Glutamatergic neuron (in vitro differentiated cells): ENCODE results near the gene CDH11. TPM values are rescaled to one million over a fixed set of nuclear protein-coding genes. Genes with fewer than 3 reads are reported as not detected.

Source experiments
- DNase-seq: peaks from one replicate; pipeline ENCODE4 v3.0.0; 2022
- H3K27ac Mint-ChIP-seq: one replicate; pipeline ENCODE4 v1.8.0; 2020; ENCODE audit warnings: mild to moderate bottlenecking, mixed read lengths, inconsistent platforms; ENCODE audit not compliant: unreplicated experiment
- H3K27me3 Mint-ChIP-seq: one replicate; pipeline ENCODE4 v1.8.0; 2020; ENCODE audit warnings: mild to moderate bottlenecking, moderate library complexity, mixed read lengths, inconsistent platforms; ENCODE audit not compliant: unreplicated experiment
- H3K36me3 Mint-ChIP-seq: one replicate; pipeline ENCODE4 v1.8.0; 2020; ENCODE audit warnings: mild to moderate bottlenecking, mixed read lengths, inconsistent platforms; ENCODE audit not compliant: unreplicated experiment
- H3K4me1 Mint-ChIP-seq: one replicate; pipeline ENCODE4 v1.8.0; 2020; ENCODE audit warnings: mild to moderate bottlenecking, low read depth, mixed read lengths, inconsistent platforms; ENCODE audit not compliant: unreplicated experiment
- H3K4me3 Mint-ChIP-seq: one replicate; pipeline ENCODE4 v1.8.0; 2020; ENCODE audit warnings: mild to moderate bottlenecking, mixed read lengths, inconsistent platforms; ENCODE audit not compliant: unreplicated experiment
- H3K9me3 Mint-ChIP-seq: one replicate; pipeline ENCODE4 v1.8.0; 2020; ENCODE audit warnings: mild to moderate bottlenecking, moderate library complexity, mixed read lengths, inconsistent platforms; ENCODE audit not compliant: unreplicated experiment
- total RNA-seq: library from RNA; stranded (reverse); fragmentation: NEBNext Ultra II Directional; extraction: Animal tissue kit (Norgen Biotek cat#: 25700); gene quantifications from one replicate; pipeline ENCODE4 v1.2.1, GENCODE V29; 2021; ENCODE audit not compliant: unreplicated experiment
- TF ChIP-seq, protein P1 (sequence below): fragments of 200-600 bp; sonication (generic); IDR thresholded peaks from one replicate; pipeline ENCODE4 v1.5.0; 2021; ENCODE audit not compliant: partially characterized antibody, unreplicated experiment

CDH11 gene
- total RNA-seq, 1 donor from 2014 or later, result 2.6 TPM

- H3K9me3 Mint-ChIP-seq, result no peaks in the 10 kb centered on the region
- H3K27me3 Mint-ChIP-seq, result no peaks in the 10 kb centered on the region
- no peaks in the 10 kb centered on the region for H3K4me1 Mint-ChIP-seq
- TF ChIP-seq, protein P1, sequence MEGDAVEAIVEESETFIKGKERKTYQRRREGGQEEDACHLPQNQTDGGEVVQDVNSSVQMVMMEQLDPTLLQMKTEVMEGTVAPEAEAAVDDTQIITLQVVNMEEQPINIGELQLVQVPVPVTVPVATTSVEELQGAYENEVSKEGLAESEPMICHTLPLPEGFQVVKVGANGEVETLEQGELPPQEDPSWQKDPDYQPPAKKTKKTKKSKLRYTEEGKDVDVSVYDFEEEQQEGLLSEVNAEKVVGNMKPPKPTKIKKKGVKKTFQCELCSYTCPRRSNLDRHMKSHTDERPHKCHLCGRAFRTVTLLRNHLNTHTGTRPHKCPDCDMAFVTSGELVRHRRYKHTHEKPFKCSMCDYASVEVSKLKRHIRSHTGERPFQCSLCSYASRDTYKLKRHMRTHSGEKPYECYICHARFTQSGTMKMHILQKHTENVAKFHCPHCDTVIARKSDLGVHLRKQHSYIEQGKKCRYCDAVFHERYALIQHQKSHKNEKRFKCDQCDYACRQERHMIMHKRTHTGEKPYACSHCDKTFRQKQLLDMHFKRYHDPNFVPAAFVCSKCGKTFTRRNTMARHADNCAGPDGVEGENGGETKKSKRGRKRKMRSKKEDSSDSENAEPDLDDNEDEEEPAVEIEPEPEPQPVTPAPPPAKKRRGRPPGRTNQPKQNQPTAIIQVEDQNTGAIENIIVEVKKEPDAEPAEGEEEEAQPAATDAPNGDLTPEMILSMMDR, result no peak
- H3K27ac Mint-ChIP-seq, result no peak overlapping the region
- H3K4me3 Mint-ChIP-seq, result no peak overlapping the region
- H3K36me3 Mint-ChIP-seq, result no peaks in the 10 kb centered on the region
- no peak for DNase-seq
Observed at GRCh38 chr16:65061935-65062518, 59.8 kb downstream of the CDH11 start.

DNA sequence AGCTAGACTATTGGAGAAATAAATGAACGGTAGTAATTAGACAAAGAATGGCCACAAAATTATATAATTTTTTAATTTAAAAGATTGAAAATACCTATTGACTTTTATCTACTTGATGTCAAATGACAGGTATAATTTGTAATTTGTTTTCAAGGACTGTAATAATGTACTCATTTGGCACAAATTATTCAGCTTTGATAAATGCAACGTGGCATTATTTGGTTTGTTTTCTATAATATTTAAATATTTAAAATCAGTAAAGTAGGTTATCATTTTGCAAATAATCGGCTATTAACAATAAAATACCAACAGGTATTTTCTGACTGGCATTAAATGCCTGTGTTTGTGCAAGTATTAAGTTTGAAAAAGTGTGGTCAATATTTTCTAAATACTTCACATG lies 60.6 kb downstream of the CDH11 start:
- TF ChIP-seq, protein P1, result no peak

GRCh38 chr16:65059406-65059980 lies 62.4 kb downstream of the CDH11 start:
- TF ChIP-seq, protein P1, result no peak
- Mint-ChIP-seq H3K4me1 (no peaks in the 10 kb centered on the region), H3K36me3 (no peaks in the 10 kb centered on the region), H3K27me3 (no peaks in the 10 kb centered on the region), H3K9me3 (no peaks in the 10 kb centered on the region), H3K4me3 (no peak overlapping the region), H3K27ac (no peak overlapping the region)
- no peak for DNase-seq

More for the DNA sequence above, 60.6 kb downstream of the CDH11 start:
- Mint-ChIP-seq H3K4me3 (no peak overlapping the region), H3K27ac (no peak overlapping the region), H3K36me3 (no peaks in the 10 kb centered on the region), H3K9me3 (no peaks in the 10 kb centered on the region), H3K4me1 (no peaks in the 10 kb centered on the region), H3K27me3 (no peaks in the 10 kb centered on the region)
- no peak for DNase-seq

- H3K9me3 Mint-ChIP-seq, result no peaks in the 10 kb centered on the region
- H3K27me3 Mint-ChIP-seq, result no peaks in the 10 kb centered on the region
- no peak for DNase-seq
- H3K4me1 Mint-ChIP-seq, result no peaks in the 10 kb centered on the region
- H3K4me3 Mint-ChIP-seq, result no peak overlapping the region
- TF ChIP-seq, protein P1, result no peak
- no peaks in the 10 kb centered on the region for H3K36me3 Mint-ChIP-seq
- H3K27ac Mint-ChIP-seq, result no peak overlapping the region
Observed at GRCh38 chr16:65057184-65057583, 64.7 kb downstream of the CDH11 start.

DNA sequence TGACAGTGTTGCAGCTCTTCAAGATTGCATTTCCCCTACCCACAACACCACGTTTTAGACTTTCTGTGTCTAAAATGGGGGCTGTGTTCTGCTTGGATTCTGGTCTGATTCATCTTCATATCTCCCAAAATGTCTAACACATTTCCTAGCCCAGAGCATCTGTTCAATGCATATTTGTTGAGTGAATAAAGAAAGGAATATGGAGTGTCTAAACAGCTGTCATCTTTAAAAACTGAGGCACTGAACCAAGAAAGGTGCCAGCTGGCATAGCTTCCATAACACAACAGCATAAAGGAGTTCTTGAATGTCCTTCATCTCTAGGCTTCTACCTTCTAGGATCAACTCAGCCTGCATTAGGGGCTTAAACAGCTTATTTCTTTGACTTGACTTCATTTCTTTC lies 67.4 kb downstream of the CDH11 start:
- Mint-ChIP-seq H3K4me1 (no peaks in the 10 kb centered on the region), H3K9me3 (no peaks in the 10 kb centered on the region), H3K4me3 (no peak overlapping the region), H3K27me3 (no peaks in the 10 kb centered on the region), H3K36me3 (no peaks in the 10 kb centered on the region), H3K27ac (no peak overlapping the region)
- DNase-seq, result no peak
- TF ChIP-seq, protein P1, result no peak
